ENCODE measurements around the gene PLCB4.

Gene PLCB4

DNA sequence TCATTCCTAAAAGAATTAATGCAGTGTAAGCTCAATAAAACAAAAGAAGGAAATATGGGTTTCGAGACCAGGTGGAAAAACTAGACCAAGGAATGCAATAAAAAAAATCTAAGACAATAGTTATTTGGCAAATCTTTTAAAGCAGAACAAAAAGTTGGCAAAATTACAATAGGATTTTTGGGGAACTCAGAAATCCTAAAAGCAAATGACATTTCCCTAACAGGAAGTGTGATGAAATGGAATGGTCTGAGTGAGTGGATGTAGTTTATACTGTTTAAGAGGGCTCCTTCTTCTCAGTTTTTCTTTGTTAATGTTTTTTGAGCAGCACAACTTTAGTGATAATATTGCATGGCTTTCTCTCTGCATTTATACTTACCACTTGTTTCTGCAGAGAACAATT lies 190.0 kb downstream of the PLCB4 start:
- no peak for DNase-seq (ENCODE audit: low read depth in 2 of 3, low spot score in 2 of 3)

GRCh38 chr20:9260027-9260426 lies 191.1 kb downstream of the PLCB4 start:
- DNase-seq (ENCODE audit: low read depth in 2 of 3, low spot score in 2 of 3): no peak

- DNase-seq (ENCODE audit: low read depth in 2 of 3, low spot score in 2 of 3): no peak
These were observed 192.9 kb downstream of the PLCB4 start for GRCh38 chr20:9261781-9262180.

DNA sequence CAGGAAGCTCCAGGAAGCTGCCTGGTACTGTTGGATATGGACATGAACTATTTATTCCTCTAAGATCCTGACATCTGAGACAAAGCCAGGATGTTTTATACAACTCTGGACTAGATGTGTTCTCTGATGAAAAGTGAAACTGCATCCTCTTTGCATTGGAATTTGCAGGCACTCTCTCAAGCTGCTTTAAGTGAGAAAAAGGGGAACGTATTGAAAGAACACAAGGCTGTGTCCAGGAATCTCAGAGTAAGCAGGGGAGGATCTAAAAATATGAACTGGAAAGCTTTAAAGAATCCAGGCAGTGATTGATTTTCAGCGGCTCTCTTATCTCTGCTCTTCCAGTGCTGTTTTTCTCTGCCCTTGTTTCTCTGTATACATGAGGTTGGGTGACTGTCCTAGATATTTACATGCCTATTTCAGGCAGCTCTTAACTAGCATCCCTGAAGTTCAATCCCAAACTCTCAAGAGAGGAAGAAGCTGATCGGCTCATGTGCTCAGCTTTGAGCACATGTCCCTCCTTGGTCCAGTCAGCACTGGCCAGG lies 193.8 kb downstream of the PLCB4 start:
- DNase-seq (ENCODE audit: low read depth in 2 of 3, low spot score in 2 of 3): no peak

DNA sequence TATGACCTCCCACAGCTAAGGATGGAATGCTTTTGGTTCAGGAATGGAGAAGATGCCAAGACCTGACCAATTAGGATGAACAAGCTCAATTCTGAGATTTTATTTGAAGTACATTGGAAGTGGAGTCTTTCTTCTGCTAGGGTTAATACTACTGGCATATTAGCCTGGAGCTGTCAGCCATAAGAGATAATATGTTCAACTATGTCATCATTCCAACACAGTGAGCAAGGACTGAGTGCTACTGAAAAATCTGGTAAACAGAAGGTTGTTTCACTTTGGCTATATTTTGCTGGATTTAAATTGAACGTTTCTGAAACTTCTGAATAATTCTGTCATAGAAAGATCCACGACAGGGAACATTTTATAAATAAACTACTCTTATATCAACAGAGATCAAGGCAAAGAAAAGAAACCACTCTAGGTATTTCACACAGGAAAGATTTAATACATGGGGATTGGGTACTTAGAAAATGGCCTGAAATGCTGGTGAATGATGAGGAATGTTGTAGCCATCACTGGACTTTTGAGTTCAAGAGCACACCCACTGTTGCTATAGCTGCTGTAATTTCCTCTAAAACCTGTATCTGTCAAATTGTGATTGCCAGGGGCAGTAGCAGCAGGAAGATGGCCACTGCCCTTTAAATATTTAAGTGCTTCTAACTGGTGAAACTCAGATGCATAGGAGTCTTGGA lies 200.5 kb downstream of the PLCB4 start:
- DNase-seq (ENCODE audit: low read depth in 2 of 3, low spot score in 2 of 3): no peak

DNA sequence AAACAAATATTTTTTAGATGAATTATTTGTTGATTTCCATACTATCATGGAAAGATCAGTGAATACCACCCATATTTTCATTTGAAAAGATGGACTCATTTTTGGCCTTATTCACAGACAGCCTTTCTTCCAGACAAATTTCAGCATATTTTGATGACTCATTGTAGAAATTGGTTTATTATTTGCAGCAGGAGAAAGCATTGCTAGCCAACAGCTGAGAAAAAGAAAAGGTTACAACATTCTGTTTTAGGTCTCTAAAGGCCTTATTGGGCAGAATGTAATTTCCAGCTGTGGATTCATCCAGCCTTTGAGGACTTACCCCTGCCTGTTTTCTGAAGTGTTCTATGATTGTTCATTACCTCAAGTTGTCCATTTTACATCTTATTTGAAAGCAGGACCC lies 201.9 kb downstream of the PLCB4 start:
- DNase-seq (ENCODE audit: low read depth in 2 of 3, low spot score in 2 of 3): no peak

DNA sequence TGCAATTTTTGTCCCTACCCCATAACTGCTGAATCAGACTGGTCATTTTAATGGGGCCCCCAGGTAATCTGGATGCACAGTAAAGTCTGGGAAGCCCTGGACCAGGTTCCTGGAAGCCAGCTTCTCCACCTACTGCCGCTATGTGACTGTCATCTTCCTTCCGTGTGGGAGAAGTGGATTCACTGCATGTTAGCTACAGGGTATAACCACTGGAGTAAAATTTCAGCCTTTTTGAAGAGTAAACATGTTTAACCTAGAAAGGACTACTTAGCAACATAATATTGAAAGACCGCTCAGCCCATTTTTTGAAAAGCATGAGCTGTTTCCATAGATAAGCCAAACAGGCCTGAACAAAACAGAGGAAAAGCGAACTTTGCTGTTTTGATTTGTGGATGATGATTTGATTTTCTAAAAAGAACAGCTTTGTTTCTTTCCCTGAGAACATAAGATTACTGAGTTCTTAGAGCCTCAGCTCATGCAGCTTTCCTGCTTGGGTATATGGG lies 208.1 kb downstream of the PLCB4 start:
- no peak for DNase-seq (ENCODE audit: low read depth in 2 of 3, low spot score in 2 of 3)

DNA sequence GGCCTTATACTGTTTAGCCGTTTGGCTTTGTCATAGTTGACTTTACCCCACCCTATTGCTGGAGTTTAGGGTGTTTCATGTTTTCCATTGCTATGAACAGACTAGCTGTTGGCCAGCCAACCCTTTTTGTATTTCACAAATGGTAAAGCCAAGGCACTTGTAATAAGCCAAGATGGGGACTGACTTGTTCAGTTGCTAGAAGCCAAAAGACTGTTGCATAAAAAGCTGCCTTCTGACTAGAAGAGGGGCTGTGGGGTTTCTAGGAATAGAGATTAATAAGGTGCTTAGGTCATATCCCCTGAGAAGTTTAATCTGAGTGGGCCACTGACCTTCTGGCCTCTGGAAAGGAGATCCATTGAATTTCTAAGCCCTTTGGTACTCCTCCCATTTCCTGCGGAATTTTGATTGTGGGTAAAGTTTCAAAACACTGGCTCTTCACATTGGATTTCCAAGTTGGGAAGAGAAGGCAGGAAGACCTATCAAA lies 211.1 kb downstream of the PLCB4 start:
- DNase-seq (ENCODE audit: low read depth in 2 of 3, low spot score in 2 of 3): no peak

- DNase-seq (ENCODE audit: low read depth in 2 of 3, low spot score in 2 of 3): no peak
These were observed 211.8 kb downstream of the PLCB4 start for GRCh38 chr20:9280666-9281065.

GRCh38 chr20:9281803-9282202 lies 212.9 kb downstream of the PLCB4 start:
- DNase-seq (ENCODE audit: low read depth in 2 of 3, low spot score in 2 of 3): no peak

GRCh38 chr20:9285617-9286016 lies 216.7 kb downstream of the PLCB4 start:
- DNase-seq (ENCODE audit: low read depth in 2 of 3, low spot score in 2 of 3): no peak

GRCh38 chr20:9286501-9287461 lies 217.9 kb downstream of the PLCB4 start:
- no peak for DNase-seq (ENCODE audit: low read depth in 2 of 3, low spot score in 2 of 3)

DNA sequence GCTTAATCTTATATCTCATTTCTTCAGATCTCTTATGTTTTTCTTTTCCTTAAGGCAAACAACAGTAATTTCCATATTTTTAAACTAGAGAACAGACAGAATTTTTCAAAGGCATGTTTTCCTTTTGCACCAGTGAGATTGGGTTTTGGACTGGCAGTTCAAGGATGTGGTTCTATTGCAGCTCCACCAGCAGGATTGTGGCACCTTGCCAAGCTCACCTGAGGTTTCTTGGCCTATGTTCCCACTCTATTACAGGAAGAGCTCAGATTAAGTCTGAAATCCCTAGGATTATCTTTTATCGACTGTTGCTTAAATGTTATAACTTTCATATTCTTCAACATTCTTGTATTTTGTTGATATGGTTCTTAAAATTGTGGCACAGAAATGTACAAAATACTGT lies 218.9 kb downstream of the PLCB4 start:
- no peak for DNase-seq (ENCODE audit: low read depth in 2 of 3, low spot score in 2 of 3)

- no peak for DNase-seq (ENCODE audit: low read depth in 2 of 3, low spot score in 2 of 3)
These were observed 221.4 kb downstream of the PLCB4 start for GRCh38 chr20:9290331-9290730.

DNA sequence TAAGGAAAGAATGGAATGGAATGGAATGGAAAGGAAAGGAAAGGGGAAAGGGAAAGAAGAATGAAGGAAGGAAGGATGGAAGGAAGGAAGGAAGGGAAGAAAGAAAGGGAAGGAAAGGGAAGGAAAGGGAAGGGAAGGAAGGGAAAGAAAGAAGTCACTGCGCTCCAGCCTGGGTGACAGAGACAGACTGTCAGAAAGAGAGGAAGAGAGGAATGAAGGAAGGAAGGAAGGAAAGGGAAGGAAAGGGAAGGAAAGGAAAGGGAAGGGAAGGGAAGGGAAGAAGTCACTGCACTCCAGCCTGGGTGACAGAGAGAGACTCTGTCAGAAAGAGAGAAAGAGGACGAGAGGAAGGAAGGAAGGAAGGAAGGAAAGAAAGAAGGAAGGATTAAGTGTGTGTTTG lies 224.3 kb downstream of the PLCB4 start:
- no peak for DNase-seq (ENCODE audit: low read depth in 2 of 3, low spot score in 2 of 3)

DNA sequence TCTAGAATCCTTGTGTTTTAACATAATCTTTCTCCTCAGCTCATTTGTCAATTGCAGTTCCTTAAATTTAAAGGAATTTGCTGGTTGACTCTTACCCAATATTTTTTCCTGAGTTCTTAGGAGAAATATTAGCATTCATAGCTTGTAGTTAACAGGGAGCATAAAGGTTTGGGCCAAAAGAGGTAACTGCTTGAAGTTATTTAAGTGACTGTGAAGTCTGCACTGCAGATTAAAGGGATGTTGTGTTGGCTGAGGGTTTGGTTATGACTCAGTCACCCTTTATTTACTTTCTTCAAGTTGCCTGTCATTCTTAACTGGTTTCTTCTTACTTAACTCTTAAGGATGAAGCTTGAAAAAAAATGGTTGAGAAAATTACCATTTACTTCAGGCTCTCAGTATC lies 225.2 kb downstream of the PLCB4 start:
- no peak for DNase-seq (ENCODE audit: low read depth in 2 of 3, low spot score in 2 of 3)

DNA sequence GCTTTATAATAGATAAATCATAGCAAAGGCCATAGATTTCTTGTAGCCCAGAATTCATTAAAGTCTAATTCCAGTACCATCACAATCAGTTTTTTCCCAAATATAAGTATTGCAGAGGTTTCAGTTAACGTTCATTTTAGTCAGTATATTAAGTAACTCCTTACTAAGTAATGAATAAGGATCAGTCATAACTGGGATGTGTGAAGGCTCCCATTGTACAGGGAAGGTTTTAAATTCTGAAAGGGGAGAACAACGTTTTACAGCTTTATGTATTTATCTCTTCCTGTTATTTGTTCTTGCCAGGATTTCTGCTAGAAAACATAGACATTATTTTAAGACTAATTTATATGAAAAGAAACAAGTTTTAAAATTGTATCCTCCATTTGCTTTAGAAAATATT lies 230.0 kb downstream of the PLCB4 start:
- no peak for DNase-seq (ENCODE audit: low read depth in 2 of 3, low spot score in 2 of 3)

DNA sequence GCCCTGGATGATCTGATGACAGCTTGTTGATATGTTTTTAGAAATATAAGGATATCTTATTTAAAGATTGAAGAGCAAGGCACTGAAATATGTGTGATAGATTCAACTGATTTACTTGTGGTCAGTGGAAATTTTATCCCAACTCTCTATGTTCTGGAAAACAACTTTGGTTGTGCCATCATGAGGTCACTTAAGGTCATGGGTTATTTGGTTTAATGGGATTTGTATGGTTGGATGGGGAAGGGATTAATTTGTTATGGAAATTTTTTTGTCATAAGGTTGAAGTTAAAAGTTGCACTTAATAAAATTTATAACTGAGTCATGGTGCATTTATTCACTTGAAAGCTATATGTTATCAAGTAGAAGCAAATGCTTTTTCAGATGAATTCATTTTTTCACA lies 231.2 kb downstream of the PLCB4 start:
- no peak for DNase-seq (ENCODE audit: low read depth in 2 of 3, low spot score in 2 of 3)

- no peak for DNase-seq (ENCODE audit: low read depth in 2 of 3, low spot score in 2 of 3)
These were observed 231.6 kb downstream of the PLCB4 start for GRCh38 chr20:9300534-9300933.

DNA sequence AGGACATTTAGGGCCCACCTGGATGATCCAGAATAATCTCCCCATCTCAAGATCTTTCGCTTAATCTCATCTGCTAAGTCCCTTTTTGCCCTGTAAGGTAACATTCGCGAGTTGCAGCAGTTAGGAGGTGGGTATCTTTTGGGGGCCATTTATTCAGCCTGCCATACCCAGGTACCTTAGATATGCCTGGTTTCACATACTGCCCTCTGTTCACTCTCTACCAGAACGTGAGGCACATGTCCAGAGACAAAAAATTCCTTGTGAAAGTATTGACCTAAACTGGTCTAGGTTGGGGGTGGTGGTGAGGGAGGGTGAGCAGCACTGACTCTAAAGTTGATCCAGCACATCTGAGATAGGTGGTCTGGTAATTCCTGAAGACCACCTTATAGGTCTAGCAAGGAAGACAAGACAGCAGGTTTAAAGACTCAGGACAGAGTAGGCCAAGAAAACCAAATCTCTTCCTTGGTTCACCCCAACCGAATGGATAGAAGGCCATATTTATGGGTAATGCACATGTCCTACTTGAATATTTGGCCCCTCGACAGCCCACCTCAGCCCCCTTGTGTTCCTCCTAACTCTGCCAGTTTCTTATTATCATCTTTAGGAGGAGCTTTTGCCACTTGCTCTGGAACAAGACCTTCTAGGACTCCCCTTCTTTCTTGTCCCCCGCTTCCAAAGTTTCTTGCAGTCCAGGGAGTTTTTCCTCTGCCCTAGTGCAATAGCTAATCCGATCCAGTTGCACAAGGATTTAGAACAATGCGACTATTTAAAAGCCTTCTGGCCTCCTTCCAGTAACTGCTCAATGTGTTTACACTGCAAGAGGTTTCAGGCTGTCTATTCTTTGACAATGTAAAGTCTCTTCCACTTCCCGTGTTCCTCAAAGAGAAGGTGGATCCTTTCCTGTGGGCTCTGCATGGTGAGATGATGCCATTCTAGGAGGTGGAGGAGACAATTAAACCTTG lies 232.5 kb downstream of the PLCB4 start:
- no peak for DNase-seq (ENCODE audit: low read depth in 2 of 3, low spot score in 2 of 3)

- DNase-seq (ENCODE audit: low read depth in 2 of 3, low spot score in 2 of 3): no peak
These were observed 233.2 kb downstream of the PLCB4 start for GRCh38 chr20:9302091-9302462.
